Measurements from ENCODE around the gene C8B. TPM values are rescaled to one million over a fixed set of nuclear protein-coding genes. Genes with fewer than 3 reads are reported as not detected.

C8B gene
- total RNA-seq, 2 experiments from 2014 or later, result not detected

DNA sequence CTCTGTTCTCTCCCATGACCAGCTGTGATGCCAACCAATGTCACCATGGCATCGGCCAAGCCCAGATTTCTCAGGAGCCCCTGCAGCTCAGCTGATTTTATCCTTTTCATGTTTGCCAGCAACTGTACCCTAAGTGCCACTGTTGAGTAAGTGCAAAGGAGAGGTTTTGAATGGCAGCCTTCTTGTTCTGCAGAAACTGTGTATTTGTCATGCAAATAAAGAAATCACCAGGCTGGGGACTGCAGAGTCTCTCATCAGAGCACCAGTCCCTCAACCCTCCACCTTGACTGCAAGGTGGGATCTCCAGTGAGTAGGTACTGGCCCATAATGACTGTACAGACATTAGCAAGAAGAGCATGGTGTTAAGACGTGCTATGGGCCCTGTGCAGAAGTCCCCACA lies 26.6 kb downstream of the C8B start:
- Mint-ChIP-seq H3K4me1 (ENCODE audit: low read depth) (no peaks in the 10 kb centered on the region), H3K27me3 (ENCODE audit: low read depth) (peaks cover 14% of the 10 kb centered on the region), H3K36me3 (ENCODE audit: low read depth) (no peaks in the 10 kb centered on the region), H3K9me3 (no peaks in the 10 kb centered on the region), H3K4me3 (no peak overlapping the region), H3K27ac (no peak overlapping the region)
- CTCF ChIA-PET, result no interaction called here
- intact Hi-C loops (cut with micrococcal nuclease), result no loop called here
- no peak for DNase-seq

DNA sequence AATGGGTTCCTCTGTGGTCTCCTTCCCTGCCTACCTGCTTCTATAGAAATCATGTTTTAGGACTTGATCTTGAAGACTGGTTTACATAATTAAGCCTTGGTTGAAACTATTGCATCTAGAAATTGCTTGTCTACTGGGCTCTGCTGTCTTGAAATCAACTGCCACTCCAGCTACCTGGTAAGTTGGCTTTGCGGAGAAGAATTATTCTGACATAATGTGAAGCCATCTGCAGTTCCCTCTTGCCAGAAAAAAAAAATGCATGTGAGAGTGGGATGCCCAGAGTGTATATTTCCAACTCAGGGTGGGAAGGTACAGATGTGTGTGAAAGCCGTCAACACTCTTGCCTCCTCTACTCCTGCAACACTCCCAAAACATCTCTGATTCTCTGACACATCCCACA lies 27.2 kb downstream of the C8B start:
- peaks cover 14% of the 10 kb centered on the region for H3K27me3 Mint-ChIP-seq (ENCODE audit: low read depth)
- no peaks in the 10 kb centered on the region for H3K4me1 Mint-ChIP-seq (ENCODE audit: low read depth)
- no peak overlapping the region for H3K4me3 Mint-ChIP-seq
- H3K27ac Mint-ChIP-seq, result no peak overlapping the region
- intact Hi-C loops (cut with micrococcal nuclease), result no loop called here
- DNase-seq, result no peak
- H3K36me3 Mint-ChIP-seq (ENCODE audit: low read depth), result no peaks in the 10 kb centered on the region
- H3K9me3 Mint-ChIP-seq, result no peaks in the 10 kb centered on the region
- CTCF ChIA-PET, result no interaction called here

- peaks cover 7% of the 10 kb centered on the region for H3K27me3 Mint-ChIP-seq (ENCODE audit: low read depth)
- H3K27ac Mint-ChIP-seq, result no peak overlapping the region
- intact Hi-C loops (cut with micrococcal nuclease), result no loop called here
- no peak for DNase-seq
- H3K36me3 Mint-ChIP-seq (ENCODE audit: low read depth), result peaks cover 1% of the 10 kb centered on the region
- CTCF ChIA-PET, result interaction anchor here (0.6 kb wide), 1 partner anchor 103 kb away, joined by 4 read pairs; no protein-coding TSS in a partner anchor
- H3K9me3 Mint-ChIP-seq, result peaks cover 2% of the 10 kb centered on the region
- H3K4me3 Mint-ChIP-seq, result no peak overlapping the region
- H3K4me1 Mint-ChIP-seq (ENCODE audit: low read depth), result no peaks in the 10 kb centered on the region
Observed at GRCh38 chr1:56934430-56935060, 31.3 kb downstream of the C8B start.

DNA sequence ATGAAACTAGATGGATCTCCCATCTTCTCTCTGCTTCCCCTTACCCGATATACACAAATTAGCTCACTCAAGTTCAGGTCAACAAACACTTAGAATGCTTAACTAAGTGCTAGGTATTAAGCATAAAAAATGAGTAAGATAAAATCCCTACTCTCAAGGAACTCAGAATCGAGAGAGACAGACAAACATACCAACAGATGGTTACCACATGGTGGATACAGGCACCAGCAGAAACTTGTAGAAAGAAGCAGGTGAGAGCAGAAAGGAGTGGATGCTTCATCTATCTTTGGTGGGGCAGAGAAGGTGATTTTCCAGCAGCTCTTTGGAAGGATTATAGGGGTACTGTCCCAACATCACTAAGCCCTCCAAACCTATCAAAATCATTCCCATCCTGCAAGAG lies 32.2 kb downstream of the C8B start:
- Mint-ChIP-seq H3K4me3 (no peak overlapping the region), H3K27ac (no peak overlapping the region), H3K36me3 (ENCODE audit: low read depth) (peaks cover 1% of the 10 kb centered on the region), H3K9me3 (peaks cover 2% of the 10 kb centered on the region), H3K27me3 (ENCODE audit: low read depth) (peaks cover 7% of the 10 kb centered on the region), H3K4me1 (ENCODE audit: low read depth) (no peaks in the 10 kb centered on the region)
- DNase-seq, result no peak
- CTCF ChIA-PET, result interaction anchor here (0.5 kb wide), 1 partner anchor 776 kb away, joined by 3 read pairs; no protein-coding TSS in a partner anchor
- intact Hi-C loops (cut with micrococcal nuclease), result no loop called here

GRCh38 chr1:56933161-56933560 lies 32.7 kb downstream of the C8B start:
- intact Hi-C loops (cut with micrococcal nuclease), result no loop called here
- Mint-ChIP-seq H3K27me3 (ENCODE audit: low read depth) (peaks cover 7% of the 10 kb centered on the region), H3K4me1 (ENCODE audit: low read depth) (no peaks in the 10 kb centered on the region), H3K36me3 (ENCODE audit: low read depth) (peaks cover 1% of the 10 kb centered on the region), H3K27ac (no peak overlapping the region), H3K9me3 (peaks cover 4% of the 10 kb centered on the region), H3K4me3 (no peak overlapping the region)
- no peak for DNase-seq
- CTCF ChIA-PET, result interaction anchor here (0.5 kb wide), 1 partner anchor 776 kb away, joined by 3 read pairs; no protein-coding TSS in a partner anchor

- Mint-ChIP-seq H3K4me3 (no peak overlapping the region), H3K27ac (no peak overlapping the region), H3K9me3 (peaks cover 4% of the 10 kb centered on the region), H3K27me3 (ENCODE audit: low read depth) (no peaks in the 10 kb centered on the region), H3K36me3 (ENCODE audit: low read depth) (peaks cover 1% of the 10 kb centered on the region), H3K4me1 (ENCODE audit: low read depth) (no peaks in the 10 kb centered on the region)
- intact Hi-C loops (cut with micrococcal nuclease), result no loop called here
- DNase-seq, result no peak
- CTCF ChIA-PET, result interaction anchor here (0.6 kb wide), 1 partner anchor 22 kb away, joined by 3 read pairs; no protein-coding TSS in a partner anchor
Observed at GRCh38 chr1:56931686-56932085, 34.1 kb downstream of the C8B start.

GRCh38 chr1:56931211-56931610 lies 34.6 kb downstream of the C8B start:
- no peak overlapping the region for H3K4me3 Mint-ChIP-seq
- CTCF ChIA-PET, result interaction anchor here (0.6 kb wide), 1 partner anchor 23 kb away, joined by 3 read pairs; no protein-coding TSS in a partner anchor
- H3K4me1 Mint-ChIP-seq (ENCODE audit: low read depth), result no peaks in the 10 kb centered on the region
- H3K36me3 Mint-ChIP-seq (ENCODE audit: low read depth), result peaks cover 1% of the 10 kb centered on the region
- intact Hi-C loops (cut with micrococcal nuclease), result no loop called here
- no peaks in the 10 kb centered on the region for H3K27me3 Mint-ChIP-seq (ENCODE audit: low read depth)
- no peak overlapping the region for H3K27ac Mint-ChIP-seq
- DNase-seq, result no peak
- H3K9me3 Mint-ChIP-seq, result peaks cover 4% of the 10 kb centered on the region

DNA sequence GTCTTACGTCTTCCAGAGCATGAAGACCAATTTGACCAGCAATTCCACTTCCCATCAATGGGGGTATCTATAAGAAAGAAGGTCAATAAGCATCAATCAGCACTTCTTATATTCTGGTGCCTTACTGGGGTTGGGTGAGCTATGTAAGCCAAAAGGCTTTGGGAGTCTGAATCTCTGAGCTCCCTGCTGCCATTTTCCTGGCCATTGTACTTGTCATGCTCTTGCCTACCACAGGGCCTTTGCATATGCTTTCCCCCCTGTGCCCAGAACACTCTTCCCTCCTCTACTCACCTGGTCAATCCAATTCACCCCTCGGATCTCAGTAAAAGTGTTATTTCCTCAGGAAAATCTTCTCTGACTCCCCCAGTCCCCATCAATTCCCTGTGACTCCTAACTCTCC lies 36.3 kb downstream of the C8B start:
- Mint-ChIP-seq H3K4me1 (ENCODE audit: low read depth) (no peaks in the 10 kb centered on the region), H3K4me3 (no peak overlapping the region), H3K9me3 (peaks cover 4% of the 10 kb centered on the region), H3K27ac (no peak overlapping the region), H3K27me3 (ENCODE audit: low read depth) (peaks cover 1% of the 10 kb centered on the region), H3K36me3 (ENCODE audit: low read depth) (peaks cover 1% of the 10 kb centered on the region)
- CTCF ChIA-PET, result no interaction called here
- DNase-seq, result no peak
- intact Hi-C loops (cut with micrococcal nuclease), result no loop called here

GRCh38 chr1:56927986-56928385 lies 37.8 kb downstream of the C8B start:
- Mint-ChIP-seq H3K27me3 (ENCODE audit: low read depth) (peaks cover 5% of the 10 kb centered on the region), H3K4me1 (ENCODE audit: low read depth) (no peaks in the 10 kb centered on the region), H3K27ac (no peak overlapping the region), H3K36me3 (ENCODE audit: low read depth) (peaks cover 1% of the 10 kb centered on the region), H3K4me3 (no peak overlapping the region), H3K9me3 (peaks cover 4% of the 10 kb centered on the region)
- CTCF ChIA-PET, result interaction anchor here (0.7 kb wide), 1 partner anchor 422 kb away, joined by 3 read pairs; no protein-coding TSS in a partner anchor
- DNase-seq, result no peak
- intact Hi-C loops (cut with micrococcal nuclease), result no loop called here

DNA sequence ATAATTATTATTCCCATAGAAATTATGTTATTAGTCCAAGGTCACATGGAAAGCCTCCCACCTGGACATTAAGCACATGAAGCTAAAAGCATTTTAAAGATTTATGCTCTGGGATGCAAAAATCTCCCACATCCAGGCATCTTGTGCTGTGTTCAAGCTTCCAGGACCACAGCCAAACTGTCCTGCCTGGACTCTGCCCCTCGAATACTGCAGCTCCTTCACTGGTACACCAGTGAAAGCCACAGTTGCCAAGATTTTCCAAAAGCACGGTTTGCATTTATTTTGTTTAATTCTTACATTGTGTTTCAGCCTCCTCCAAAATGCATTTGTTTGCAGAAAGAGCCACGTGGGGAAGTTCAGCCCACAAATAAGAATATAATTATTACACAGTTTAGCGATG lies 38.6 kb downstream of the C8B start:
- Mint-ChIP-seq H3K27ac (no peak overlapping the region), H3K27me3 (ENCODE audit: low read depth) (peaks cover 5% of the 10 kb centered on the region)

DNA sequence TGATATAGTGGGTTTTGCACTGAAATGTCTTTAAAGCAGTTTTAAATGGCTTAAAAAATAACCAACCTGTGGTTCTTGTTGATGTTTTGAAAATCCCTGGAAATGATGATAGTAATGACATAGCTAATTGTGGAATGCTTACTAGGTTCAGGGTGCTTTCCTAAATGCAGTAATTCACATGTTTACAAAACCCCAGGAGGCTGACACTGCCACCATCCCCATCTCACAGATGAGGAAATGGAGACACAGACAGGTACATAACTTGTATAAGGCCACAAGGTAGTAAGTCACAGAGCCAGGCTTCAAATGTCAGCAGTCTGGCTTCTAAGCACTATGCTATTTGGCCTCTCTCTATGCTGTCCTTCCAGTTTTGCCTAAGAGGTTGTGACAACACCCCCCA lies 40.6 kb downstream of the C8B start:
- DNase-seq, result no peak
- CTCF ChIA-PET, result no interaction called here
- Mint-ChIP-seq H3K4me1 (ENCODE audit: low read depth) (no peaks in the 10 kb centered on the region), H3K27me3 (ENCODE audit: low read depth) (peaks cover 6% of the 10 kb centered on the region), H3K4me3 (no peak overlapping the region), H3K27ac (no peak overlapping the region), H3K36me3 (ENCODE audit: low read depth) (peaks cover 1% of the 10 kb centered on the region), H3K9me3 (peaks cover 4% of the 10 kb centered on the region)
- intact Hi-C loops (cut with micrococcal nuclease), result no loop called here

More for the DNA sequence above, 38.6 kb downstream of the C8B start:
- Mint-ChIP-seq H3K9me3 (peaks cover 4% of the 10 kb centered on the region), H3K4me1 (ENCODE audit: low read depth) (no peaks in the 10 kb centered on the region), H3K4me3 (no peak overlapping the region), H3K36me3 (ENCODE audit: low read depth) (peaks cover 1% of the 10 kb centered on the region)
- CTCF ChIA-PET, result no interaction called here
- intact Hi-C loops (cut with micrococcal nuclease), result no loop called here
- no peak for DNase-seq

DNA sequence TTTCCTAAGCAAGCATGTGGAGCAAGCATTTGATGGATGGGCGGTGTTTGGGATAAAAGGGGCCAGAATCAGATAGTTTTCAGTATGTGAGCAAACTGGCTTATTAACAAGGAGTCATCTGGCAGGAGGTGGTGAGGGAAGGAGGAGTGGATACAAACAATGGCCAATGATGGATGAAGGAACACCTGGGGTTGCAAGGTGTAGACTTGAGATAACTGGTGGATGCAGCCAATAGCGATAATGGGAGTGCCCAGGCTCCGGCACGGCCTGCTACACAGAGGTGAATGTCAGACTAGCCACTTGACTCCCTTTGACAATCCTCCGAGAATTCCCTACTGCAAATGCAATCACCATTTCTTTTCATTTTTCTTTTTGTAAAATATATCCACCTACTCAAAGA lies 41.7 kb downstream of the C8B start:
- intact Hi-C loops (cut with micrococcal nuclease), result no loop called here
- Mint-ChIP-seq H3K9me3 (peaks cover 2% of the 10 kb centered on the region), H3K27me3 (ENCODE audit: low read depth) (peaks cover 6% of the 10 kb centered on the region), H3K4me1 (ENCODE audit: low read depth) (no peaks in the 10 kb centered on the region), H3K36me3 (ENCODE audit: low read depth) (no peaks in the 10 kb centered on the region), H3K4me3 (no peak overlapping the region), H3K27ac (no peak overlapping the region)
- CTCF ChIA-PET, result no interaction called here
- no peak for DNase-seq

DNA sequence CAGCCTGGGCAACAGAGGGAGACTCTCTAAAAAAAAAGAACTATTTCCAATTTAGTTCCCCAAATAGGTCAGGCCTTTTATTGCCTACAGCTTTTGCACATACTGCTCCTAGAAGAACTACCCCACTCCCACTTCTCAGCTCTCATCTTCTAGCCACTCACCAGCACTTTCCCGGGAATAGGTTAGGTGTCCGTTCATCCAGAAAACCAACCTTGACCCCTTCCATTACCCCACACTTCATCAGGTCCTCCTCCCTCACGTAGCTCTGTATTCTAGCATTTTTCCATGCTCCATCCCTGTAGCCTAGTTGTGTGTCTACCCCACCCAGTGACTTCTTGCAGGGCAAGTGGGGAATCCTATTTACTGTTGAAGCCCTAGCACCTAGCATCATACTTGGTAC lies 42.6 kb downstream of the C8B start:
- intact Hi-C loops (cut with micrococcal nuclease), result no loop called here
- CTCF ChIA-PET, result no interaction called here
- Mint-ChIP-seq H3K4me1 (ENCODE audit: low read depth) (no peaks in the 10 kb centered on the region), H3K27me3 (ENCODE audit: low read depth) (peaks cover 6% of the 10 kb centered on the region), H3K27ac (no peak overlapping the region), H3K4me3 (no peak overlapping the region), H3K36me3 (ENCODE audit: low read depth) (no peaks in the 10 kb centered on the region), H3K9me3 (no peaks in the 10 kb centered on the region)
- DNase-seq, result no peak
